ENCODE measurements around the gene HOXB5.

The HOXB5 gene

DNA sequence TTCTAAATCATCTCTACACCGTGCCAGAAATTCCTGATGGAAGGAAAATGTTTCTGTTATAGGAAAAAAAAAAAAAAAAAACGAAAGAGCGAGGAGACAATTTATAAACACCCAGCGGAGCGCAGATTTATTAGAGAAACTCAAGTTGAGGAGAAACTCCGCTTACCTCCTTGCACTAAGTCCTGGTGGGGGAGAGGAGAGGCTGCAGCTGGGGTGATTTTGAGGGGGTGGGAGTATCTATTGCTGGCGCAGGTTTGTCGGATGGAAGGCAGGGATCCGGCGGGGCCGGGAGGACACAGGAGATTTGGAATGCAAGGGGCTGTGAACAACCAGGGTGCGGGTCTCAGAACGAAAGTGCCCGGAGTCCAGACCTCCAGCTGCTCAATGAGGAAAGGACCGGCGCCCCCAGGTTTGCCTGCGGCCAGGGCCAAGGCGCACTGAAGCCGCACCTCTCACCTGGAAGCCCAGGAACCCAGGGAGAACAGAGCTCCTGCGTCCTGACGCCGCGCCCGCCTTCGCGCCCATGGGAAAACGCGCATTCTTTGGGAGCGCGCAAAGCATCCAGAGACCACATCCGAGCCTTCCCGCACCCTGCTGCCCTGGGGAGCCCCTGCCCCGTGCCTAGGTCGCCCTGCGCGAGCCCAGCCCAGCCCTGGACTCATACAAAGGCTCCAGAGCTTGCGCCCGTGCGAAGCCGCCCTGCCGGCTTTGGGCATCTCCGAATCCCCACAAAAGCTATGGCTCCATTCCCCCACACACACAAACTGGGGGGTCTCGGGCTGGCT, 24.1 kb upstream of the HOXB5 start:
- in situ Hi-C loops (cut with HindIII; ENCODE audit: low sequenced_read_pairs), result no loop called here

GRCh38 chr17:48616717-48617470, 23.3 kb upstream of the HOXB5 start:
- in situ Hi-C loops (cut with HindIII; ENCODE audit: low sequenced_read_pairs), result no loop called here

DNA sequence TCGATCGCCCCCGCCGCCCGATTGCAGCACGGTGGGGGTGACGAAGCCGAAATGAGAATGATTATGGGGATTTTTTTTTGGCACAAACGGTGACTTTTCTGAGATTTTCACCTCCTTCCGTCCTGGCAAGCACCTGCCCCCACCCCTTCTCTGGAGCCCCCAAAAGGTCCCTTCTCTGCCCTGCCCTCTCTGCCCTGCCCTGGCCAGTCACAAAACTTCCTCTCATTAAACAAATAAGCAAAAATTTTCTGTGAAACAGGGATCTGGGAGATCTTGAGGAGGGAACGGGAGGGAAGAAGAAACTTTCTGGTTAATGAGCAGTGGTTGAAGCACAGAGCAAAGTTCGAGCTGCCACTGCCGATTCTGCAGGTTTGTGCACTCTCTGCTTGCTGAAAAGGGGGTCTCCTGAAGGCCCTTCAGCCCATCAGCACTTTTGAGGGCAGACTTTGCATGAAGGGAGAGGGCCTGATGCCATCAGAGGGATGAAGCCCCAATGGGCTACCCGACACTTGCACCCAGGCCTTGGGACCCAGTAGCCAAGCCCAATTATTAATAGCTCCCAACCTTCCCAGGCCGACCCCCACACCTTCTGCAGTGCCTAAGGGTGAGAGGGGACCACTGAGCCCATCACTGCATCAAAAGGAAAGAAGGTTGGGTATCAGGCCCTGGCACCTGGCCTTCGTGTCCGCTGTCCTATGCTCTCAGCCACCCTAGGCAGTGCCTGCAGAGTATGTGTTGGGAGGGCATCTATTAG, 22.6 kb upstream of the HOXB5 start:
- in situ Hi-C loops (cut with HindIII; ENCODE audit: low sequenced_read_pairs), result no loop called here

DNA sequence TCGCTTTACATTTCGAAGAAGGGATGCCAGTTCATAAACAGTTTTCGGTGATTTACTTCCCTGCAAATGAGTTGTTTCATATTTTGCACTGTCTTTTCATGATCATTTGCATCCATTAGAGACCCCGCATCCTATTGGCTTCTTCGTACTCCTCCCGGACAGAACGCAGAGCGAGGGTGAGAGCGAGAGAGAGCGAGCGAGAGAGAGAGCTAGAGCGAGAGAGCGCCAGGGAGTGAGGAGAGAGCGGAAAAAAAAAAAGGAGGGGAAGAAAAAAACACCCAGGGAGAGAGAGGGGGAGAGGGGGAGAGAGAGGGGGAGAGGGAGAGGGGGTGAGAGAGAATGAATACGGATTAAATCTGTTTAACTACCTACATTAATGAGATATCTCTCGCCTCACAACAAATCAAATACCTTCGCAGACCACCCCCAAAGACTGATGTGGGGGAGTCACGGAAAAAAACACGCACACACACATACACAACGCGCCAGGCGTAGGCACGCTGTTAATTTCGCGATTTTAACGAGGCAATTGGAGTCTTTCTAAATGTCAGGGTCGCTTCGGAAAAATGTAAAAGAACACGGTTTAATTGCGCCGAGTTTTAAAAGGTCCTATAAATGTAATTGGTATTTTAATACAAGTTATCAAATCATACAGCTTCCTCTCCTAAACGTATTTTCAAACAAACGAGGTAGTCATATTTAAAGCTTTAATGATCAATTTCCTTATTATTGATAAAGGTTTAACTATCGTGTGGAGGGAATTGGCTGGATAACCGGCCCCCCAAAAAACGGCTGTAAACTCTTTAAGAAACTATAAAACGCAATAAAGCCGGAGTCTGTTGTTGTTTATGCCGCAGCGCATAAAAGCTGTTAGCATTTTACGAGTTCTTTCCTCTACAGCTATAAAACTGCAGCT, 21.7 kb upstream of the HOXB5 start, which contains the start of gene HOXB8:
Gene HOXB8 (minus strand): TSS at position 246 of the 916 bp plus-strand sequence. CDS start 588 bp downstream, outside the sequence.
- in situ Hi-C loops (cut with HindIII; ENCODE audit: low sequenced_read_pairs), result no loop called here

GRCh38 chr17:48613862-48614694, 20.5 kb upstream of the HOXB5 start:
- in situ Hi-C loops (cut with HindIII; ENCODE audit: low sequenced_read_pairs), result no loop called here

GRCh38 chr17:48612854-48613691, 19.5 kb upstream of the HOXB5 start:
- in situ Hi-C loops (cut with HindIII; ENCODE audit: low sequenced_read_pairs), result no loop called here

DNA sequence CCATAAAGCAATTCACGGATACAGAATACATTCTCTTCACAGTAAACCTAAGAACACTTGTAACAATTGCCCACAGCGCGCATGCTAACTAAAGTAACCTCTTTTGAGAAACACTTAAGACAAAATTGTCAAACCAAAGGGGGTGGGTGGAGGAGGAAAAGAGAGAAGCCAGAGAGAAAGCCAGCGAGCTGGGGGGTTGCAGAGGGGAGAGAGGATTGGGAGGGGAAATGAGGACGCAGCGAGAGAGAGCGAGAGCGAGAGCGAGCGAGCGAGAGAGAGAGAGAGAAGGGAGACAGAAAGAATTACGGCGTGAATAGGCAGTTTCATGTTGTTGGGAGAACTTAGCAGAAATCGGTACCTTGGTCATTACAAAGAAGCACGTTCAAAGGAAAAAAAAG, 18.9 kb upstream of the HOXB5 start:
- in situ Hi-C loops (cut with HindIII; ENCODE audit: low sequenced_read_pairs), result no loop called here

DNA sequence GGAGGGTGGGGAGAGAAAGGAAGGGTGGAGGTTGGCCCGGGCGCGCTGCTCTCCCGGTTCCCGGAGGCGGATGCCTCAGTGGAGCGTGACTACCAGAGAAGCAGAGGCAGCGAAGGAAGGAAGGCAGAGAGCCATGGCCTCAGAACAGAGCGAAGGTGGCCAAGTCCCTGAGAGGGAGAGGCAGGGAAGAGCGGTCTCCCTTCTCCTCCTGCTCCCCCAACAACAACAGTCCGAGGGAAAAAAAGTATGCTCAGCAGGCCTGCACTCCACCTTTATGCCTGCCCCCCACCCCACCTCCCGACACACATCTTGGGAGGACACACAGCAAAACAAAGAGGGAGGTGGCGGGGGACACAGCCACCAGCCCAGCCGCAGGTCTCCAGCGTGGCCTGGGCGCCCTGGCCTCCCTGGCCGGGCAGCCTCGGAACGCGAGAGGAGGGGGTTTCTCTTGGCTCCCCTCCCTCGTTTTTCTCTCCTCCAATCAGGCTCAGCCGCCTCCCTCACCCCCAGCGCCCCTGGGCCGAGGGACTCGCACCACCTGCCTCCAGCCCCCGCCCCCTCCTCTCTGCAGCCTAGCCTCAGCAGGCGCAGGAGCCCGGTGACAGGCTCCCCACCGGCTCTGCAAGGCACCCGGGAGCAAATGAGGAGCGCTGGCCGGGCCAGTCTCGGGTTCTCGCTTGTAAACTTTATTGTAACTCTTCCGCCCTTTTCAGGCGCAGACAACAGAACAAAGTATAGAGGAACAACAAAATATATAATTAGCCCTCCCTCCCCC, 18.3 kb upstream of the HOXB5 start:
- in situ Hi-C loops (cut with HindIII; ENCODE audit: low sequenced_read_pairs), result no loop called here

- in situ Hi-C loops (cut with HindIII; ENCODE audit: low sequenced_read_pairs), result no loop called here
Observed at GRCh38 chr17:48611213-48611612, 17.6 kb upstream of the HOXB5 start.

DNA sequence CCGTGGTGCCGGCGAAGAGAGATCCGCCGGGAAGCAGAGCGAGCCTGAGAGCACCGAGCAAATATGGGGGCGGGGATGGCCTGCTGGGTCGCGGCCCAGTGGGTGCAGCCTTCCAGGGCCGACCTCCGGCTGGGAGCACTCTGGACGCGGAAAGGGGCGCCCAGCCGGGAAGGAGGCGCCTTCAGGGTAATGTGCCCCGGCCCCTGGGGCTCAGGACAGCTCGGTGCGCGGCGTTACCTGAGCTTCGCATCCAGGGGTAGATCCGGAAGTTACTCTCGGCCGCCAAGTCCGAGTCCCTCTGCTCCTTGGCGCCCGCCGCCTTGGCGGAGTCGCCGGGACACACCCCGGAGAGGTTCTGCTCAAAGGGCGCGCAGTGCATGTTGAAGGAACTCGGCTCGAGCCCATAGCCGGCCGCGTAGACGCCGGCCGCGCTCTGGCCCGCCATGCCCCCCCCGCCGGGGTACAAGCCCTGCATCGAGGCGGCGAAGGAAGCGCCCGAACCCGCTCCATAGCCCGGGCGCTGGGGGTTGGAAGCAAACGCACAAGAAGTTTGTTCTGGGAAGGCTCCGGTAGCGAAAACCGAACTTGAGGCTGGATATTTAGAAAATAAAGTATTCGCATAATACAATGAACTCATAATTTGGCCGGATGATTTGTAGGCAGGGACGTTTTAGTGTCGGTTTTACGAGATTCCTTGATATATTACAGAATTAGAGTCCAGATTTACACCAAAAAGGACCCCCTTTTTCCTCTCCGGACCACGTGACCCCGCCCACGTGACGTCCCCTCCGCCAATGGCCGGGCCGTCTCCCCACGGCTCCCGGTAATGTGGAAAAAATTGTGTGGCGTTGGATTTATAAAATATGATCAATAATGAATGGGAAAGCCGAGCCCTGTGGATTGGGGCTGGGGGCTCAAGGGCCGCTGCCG, 17.0 kb upstream of the HOXB5 start, which contains the start of gene HOXB7:
Gene HOXB7 (minus strand): TSS at position 736 of the 930 bp plus-strand sequence. CDS start 99 bp downstream, at position 637.
- in situ Hi-C loops (cut with HindIII; ENCODE audit: low sequenced_read_pairs), result no loop called here

- in situ Hi-C loops (cut with HindIII; ENCODE audit: low sequenced_read_pairs), result no loop called here
Observed at GRCh38 chr17:48609759-48610281, 16.2 kb upstream of the HOXB5 start.

DNA sequence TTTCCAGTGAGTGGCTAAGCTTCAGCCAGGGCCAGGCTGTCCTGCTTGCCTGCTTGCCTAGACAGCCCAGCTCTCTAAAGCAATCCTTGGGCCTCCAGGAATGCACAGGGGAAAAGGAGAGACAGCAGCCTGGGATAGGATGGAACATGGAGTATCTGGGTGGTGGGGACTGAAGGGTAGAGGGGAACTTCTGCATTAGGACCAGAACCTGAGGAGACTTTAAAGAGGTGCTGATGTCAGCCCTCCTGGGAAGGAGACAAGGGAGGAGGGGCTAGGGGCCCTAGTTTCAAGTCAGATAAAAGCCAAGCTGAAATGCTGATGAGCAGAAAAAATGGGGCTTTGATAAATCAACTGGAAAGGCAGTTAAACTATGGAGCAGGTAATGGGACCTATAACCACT, 15.5 kb upstream of the HOXB5 start:
- in situ Hi-C loops (cut with HindIII; ENCODE audit: low sequenced_read_pairs), result no loop called here

GRCh38 chr17:48608494-48608834, 14.9 kb upstream of the HOXB5 start:
- in situ Hi-C loops (cut with HindIII; ENCODE audit: low sequenced_read_pairs), result no loop called here

- in situ Hi-C loops (cut with HindIII; ENCODE audit: low sequenced_read_pairs), result no loop called here
Observed at GRCh38 chr17:48606892-48607614, 13.5 kb upstream of the HOXB5 start.

DNA sequence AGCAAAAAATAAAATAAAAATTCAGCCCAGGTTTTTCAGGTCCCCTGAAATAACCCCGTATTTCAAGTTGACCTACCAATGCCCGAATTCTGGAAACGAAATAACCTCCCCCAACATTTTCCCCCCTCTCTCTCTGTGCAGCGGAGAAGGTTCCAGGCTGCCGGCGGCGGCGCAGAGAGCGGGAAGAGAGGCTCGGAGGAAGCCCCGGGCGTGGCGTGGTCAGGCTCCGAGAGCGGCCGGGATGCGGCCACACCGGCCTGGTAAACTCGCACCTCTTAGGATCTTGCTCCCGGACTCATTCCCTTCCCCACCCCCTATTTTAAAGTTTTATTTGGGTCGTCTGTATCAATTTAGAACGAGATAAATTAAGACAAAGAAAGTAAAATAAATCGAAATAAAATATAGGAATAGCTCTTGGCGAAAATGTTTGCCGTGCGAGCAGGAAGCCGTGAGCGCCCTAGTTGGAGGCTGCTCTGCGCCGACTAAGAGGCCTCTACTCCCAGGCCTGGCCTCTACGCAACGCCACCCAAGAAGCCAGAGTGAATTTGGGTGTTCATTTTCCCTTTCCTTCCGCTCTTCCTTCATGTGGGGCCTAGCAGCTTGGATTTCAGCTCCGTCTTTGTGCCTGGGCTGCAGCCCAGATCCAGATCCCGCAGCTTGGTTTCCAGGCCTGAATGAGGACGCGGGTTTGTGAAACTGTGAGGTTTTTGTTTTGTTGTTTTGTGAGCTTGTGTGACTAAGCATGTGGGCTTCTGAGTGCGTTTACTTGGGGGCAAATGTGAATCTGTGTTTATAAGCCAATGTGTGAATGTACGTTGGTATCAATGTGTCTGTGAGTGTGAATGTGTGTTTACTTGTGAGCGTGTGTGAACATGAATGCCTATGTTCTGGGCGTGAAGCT, 12.7 kb upstream of the HOXB5 start:
- in situ Hi-C loops (cut with HindIII; ENCODE audit: low sequenced_read_pairs), result no loop called here
